ENCODE results near the gene TIMMDC1. TPM values are rescaled to one million over a fixed set of nuclear protein-coding genes. Genes with fewer than 3 reads are reported as not detected.
A peak's percentile ranks its signal among the peaks of the same experiment; 100 is the strongest.
"Not testable (repeated sequence)": the region's sequence is repeated elsewhere in the genome, so short reads cannot be mapped to it uniquely, and the experiment has no call there.

The TIMMDC1 gene
- total RNA-seq, 3 donors from 2014 or later (not counting 1 experiment from before 2014, with no cell fraction given): 31.9 to 50.1 (median 34.1) TPM

DNA sequence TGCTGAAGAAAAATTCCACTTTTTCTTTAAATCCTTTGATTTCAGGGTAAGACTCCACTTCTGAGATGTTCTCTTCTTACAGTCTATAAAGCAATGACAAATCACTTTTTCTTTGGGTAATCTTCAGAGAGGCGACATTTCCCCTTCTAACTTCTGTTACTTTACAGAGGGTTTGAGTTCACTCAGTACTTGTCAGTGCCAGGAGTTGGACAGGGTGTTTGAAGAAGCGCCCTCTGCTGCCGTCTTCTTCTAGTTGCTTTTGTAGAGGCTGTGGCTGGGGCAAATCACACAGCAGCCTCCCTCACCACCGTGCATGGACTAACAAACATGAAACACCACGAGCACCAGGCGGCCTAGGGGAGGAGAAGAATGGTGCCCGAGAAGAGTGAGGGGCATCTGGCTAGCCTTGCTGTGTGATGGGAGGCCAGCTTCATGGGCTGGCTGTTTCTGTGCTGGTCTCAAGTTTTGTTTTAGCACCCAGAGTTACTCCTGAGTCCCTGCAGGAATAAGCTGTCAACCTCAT lies 61.2 kb downstream of the TIMMDC1 start, which contains the start of gene CD80:
Gene CD80 (minus strand): TSS at position 174 of the 523 bp plus-strand sequence. CDS start 1,886 bp downstream, outside the sequence.
- DNase-seq (peak; percentile 27 to 72), ATAC-seq (peak; percentile 60 to 81 (median 74))
- peaks cover 19% of the 10 kb centered on the region for H3K4me1 ChIP-seq (ENCODE audit: control insufficient read depth, insufficient read depth, low read length)
- H3K4me1 Mint-ChIP-seq: peaks cover 5 to 6% of the 10 kb centered on the region in 2 donors
- H3K4me3 Mint-ChIP-seq: no peak within 1 kb of the TSS
- peaks cover 0 to 6% of the 10 kb centered on the region in 2 donors for H3K27me3 Mint-ChIP-seq (ENCODE audit: low read depth in 2 of 2)
- intact Hi-C loops (cut with micrococcal nuclease): loop anchor here (1.0 kb wide), 2 partner anchors 284 to 677 kb away; no protein-coding TSS in a partner anchor
- H3K36me3 ChIP-seq (ENCODE audit: control insufficient read depth, insufficient read depth, low read length): no peaks in the 10 kb centered on the region
- peak within 1 kb of the TSS in 1 of 2 donors; percentile 62 for H3K27ac Mint-ChIP-seq
- peak within 1 kb of the TSS; percentile 31 for H3K27ac ChIP-seq (ENCODE audit: low read length)
- H3K9me3 Mint-ChIP-seq: no peaks in the 10 kb centered on the region
- no peaks in the 10 kb centered on the region for H3K27me3 ChIP-seq (ENCODE audit: control insufficient read depth, insufficient read depth, low read length)
- TF ChIP-seq, protein P1, sequence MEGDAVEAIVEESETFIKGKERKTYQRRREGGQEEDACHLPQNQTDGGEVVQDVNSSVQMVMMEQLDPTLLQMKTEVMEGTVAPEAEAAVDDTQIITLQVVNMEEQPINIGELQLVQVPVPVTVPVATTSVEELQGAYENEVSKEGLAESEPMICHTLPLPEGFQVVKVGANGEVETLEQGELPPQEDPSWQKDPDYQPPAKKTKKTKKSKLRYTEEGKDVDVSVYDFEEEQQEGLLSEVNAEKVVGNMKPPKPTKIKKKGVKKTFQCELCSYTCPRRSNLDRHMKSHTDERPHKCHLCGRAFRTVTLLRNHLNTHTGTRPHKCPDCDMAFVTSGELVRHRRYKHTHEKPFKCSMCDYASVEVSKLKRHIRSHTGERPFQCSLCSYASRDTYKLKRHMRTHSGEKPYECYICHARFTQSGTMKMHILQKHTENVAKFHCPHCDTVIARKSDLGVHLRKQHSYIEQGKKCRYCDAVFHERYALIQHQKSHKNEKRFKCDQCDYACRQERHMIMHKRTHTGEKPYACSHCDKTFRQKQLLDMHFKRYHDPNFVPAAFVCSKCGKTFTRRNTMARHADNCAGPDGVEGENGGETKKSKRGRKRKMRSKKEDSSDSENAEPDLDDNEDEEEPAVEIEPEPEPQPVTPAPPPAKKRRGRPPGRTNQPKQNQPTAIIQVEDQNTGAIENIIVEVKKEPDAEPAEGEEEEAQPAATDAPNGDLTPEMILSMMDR (IDR thresholded peaks at IDR 0.05): peak; percentile 26
- no peaks in the 10 kb centered on the region for H3K36me3 Mint-ChIP-seq
- H3K4me3 ChIP-seq (ENCODE audit: low read length): peak within 1 kb of the TSS; percentile 19
- no peaks in the 10 kb centered on the region for H3K9me3 ChIP-seq (ENCODE audit: control insufficient read depth, insufficient read depth, low read length)
- 13% methylated on average over 4 of the region's 7 CpGs for WGBS (ENCODE audit: insufficient coverage)

DNA sequence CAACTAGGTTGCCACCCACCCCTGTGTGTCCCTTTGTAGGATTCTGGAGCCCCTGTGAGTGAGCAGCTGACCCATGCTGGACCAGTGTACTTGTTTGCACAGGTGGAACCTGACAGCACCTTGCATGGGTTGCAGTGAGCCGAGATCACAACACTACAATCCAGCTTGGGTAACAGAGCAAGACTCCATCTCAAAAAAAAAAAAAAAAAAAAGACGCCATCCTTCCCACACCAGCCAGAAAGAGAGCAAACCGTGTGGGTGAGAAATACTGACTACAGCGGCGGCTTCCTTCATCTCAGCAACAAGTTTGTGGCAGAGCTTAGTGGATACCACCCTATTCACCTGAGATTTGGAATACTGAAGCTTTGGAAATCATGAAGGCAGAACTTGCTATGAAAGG lies 61.8 kb downstream of the TIMMDC1 start:
- no peaks in the 10 kb centered on the region for H3K9me3 Mint-ChIP-seq
- no peak overlapping the region for H3K4me3 Mint-ChIP-seq
- Histone ChIP-seq H3K27ac (ENCODE audit: low read length) (peak overlapping the region; percentile 31), H3K36me3 (ENCODE audit: control insufficient read depth, insufficient read depth, low read length) (no peaks in the 10 kb centered on the region), H3K4me3 (ENCODE audit: low read length) (no peak overlapping the region), H3K9me3 (ENCODE audit: control insufficient read depth, insufficient read depth, low read length) (no peaks in the 10 kb centered on the region), H3K4me1 (ENCODE audit: control insufficient read depth, insufficient read depth, low read length) (peaks cover 19% of the 10 kb centered on the region), H3K27me3 (ENCODE audit: control insufficient read depth, insufficient read depth, low read length) (no peaks in the 10 kb centered on the region)
- DNase-seq (no peak), ATAC-seq (no peak)
- H3K27ac Mint-ChIP-seq: no peak overlapping the region
- intact Hi-C loops (cut with micrococcal nuclease): no loop called here
- H3K27me3 Mint-ChIP-seq (ENCODE audit: low read depth in 2 of 2): peaks cover 0 to 6% of the 10 kb centered on the region in 2 donors
- TF ChIP-seq, protein P1 (IDR thresholded peaks at IDR 0.05): no peak
- peaks cover 5 to 6% of the 10 kb centered on the region in 2 donors for H3K4me1 Mint-ChIP-seq
- H3K36me3 Mint-ChIP-seq: no peaks in the 10 kb centered on the region
- 81% methylated on average over 4 of the region's 5 CpGs for WGBS (ENCODE audit: insufficient coverage)

- Histone ChIP-seq H3K36me3 (ENCODE audit: control insufficient read depth, insufficient read depth, low read length) (no peaks in the 10 kb centered on the region), H3K9me3 (ENCODE audit: control insufficient read depth, insufficient read depth, low read length) (no peaks in the 10 kb centered on the region), H3K27ac (ENCODE audit: low read length) (peak overlapping the region; percentile 74), H3K27me3 (ENCODE audit: control insufficient read depth, insufficient read depth, low read length) (no peaks in the 10 kb centered on the region), H3K4me1 (ENCODE audit: control insufficient read depth, insufficient read depth, low read length) (peaks cover 16% of the 10 kb centered on the region), H3K4me3 (ENCODE audit: low read length) (no peak overlapping the region)
- ATAC-seq (peak; percentile 75 to 83 (median 77)), DNase-seq (peak; percentile 24 to 75)
- peaks cover under 1 to 11% of the 10 kb centered on the region in 2 donors for H3K27me3 Mint-ChIP-seq (ENCODE audit: low read depth in 2 of 2)
- no peaks in the 10 kb centered on the region for H3K36me3 Mint-ChIP-seq
- 27% methylated on average over 6 of the region's 6 CpGs for WGBS (ENCODE audit: insufficient coverage)
- H3K9me3 Mint-ChIP-seq: no peaks in the 10 kb centered on the region
- peak overlapping the region in 1 of 2 donors; percentile 84 for H3K27ac Mint-ChIP-seq
- TF ChIP-seq, protein P1 (IDR thresholded peaks at IDR 0.05): no peak
- peaks cover 5 to 6% of the 10 kb centered on the region in 2 donors for H3K4me1 Mint-ChIP-seq
- H3K4me3 Mint-ChIP-seq: no peak overlapping the region
- intact Hi-C loops (cut with micrococcal nuclease): no loop called here
These were observed 64.1 kb downstream of the TIMMDC1 start for GRCh38 chr3:119562307-119562961.

- H3K9me3 ChIP-seq (ENCODE audit: control insufficient read depth, insufficient read depth, low read length); H3K4me3 ChIP-seq (ENCODE audit: low read length); H3K27ac ChIP-seq (ENCODE audit: low read length); H3K4me1 Mint-ChIP-seq; H3K27ac Mint-ChIP-seq; H3K27me3 ChIP-seq (ENCODE audit: control insufficient read depth, insufficient read depth, low read length); intact Hi-C loops (cut with micrococcal nuclease); H3K9me3 Mint-ChIP-seq; ATAC-seq; H3K36me3 ChIP-seq (ENCODE audit: control insufficient read depth, insufficient read depth, low read length); DNase-seq; H3K36me3 Mint-ChIP-seq; H3K4me3 Mint-ChIP-seq: not testable (repeated sequence)
- no CpG with 5 or more reads among the region's 2 CpGs for WGBS (ENCODE audit: insufficient coverage)
- H3K27me3 Mint-ChIP-seq (ENCODE audit: low read depth in 2 of 2): peaks cover 7 to 12% of the 10 kb centered on the region in 2 donors
- H3K4me1 ChIP-seq (ENCODE audit: control insufficient read depth, insufficient read depth, low read length): peaks cover 16% of the 10 kb centered on the region
These were observed 65.0 kb downstream of the TIMMDC1 start for GRCh38 chr3:119563334-119563733.
